GM12874 (cell line): Measurements from ENCODE around the gene CDKAL1.

Source experiments
- CTCF ChIP-seq: IDR thresholded peaks from 2 replicates; pipeline ENCODE4 v1.5.1; 2011; ENCODE audit warnings: low read depth, mild to moderate bottlenecking, control low read depth, low read length, moderate library complexity; ENCODE audit not compliant: insufficient read depth

Gene CDKAL1

GRCh38 chr6:21235162-21235561 is 700.9 kb downstream of the CDKAL1 start:
- TF ChIP-seq CTCF: no peak

- no peak for TF ChIP-seq CTCF
Observed at GRCh38 chr6:21238208-21238607, 704.0 kb downstream of the CDKAL1 start.

GRCh38 chr6:21240709-21241108 is 706.5 kb downstream of the CDKAL1 start:
- no peak for TF ChIP-seq CTCF

- no peak for TF ChIP-seq CTCF
Observed at GRCh38 chr6:21241231-21242130, 707.2 kb downstream of the CDKAL1 start.

- TF ChIP-seq CTCF: no peak
Observed at GRCh38 chr6:21244897-21245470, 710.7 kb downstream of the CDKAL1 start.

GRCh38 chr6:21245488-21245887 is 711.2 kb downstream of the CDKAL1 start:
- no peak for TF ChIP-seq CTCF

GRCh38 chr6:21246075-21246474 is 711.8 kb downstream of the CDKAL1 start:
- TF ChIP-seq CTCF: no peak
